Activated T-helper 1 cell treated with Interleukin-2 at 50 U/mL for 16 hours (primary cell): ENCODE data around the gene ITPK1.
"Not testable (repeated sequence)": the region's sequence is repeated elsewhere in the genome, so short reads cannot be mapped to it uniquely, and the experiment has no call there.

Experiments used
- DNase-seq: peaks from one replicate; pipeline ENCODE4 v3.0.0-alpha.2; 2020; ENCODE audit warnings: low read depth

ITPK1 gene

GRCh38 chr14:93131257-93131820 lies 15.6 kb upstream of the ITPK1 start:
- DNase-seq = not testable (repeated sequence)

DNA sequence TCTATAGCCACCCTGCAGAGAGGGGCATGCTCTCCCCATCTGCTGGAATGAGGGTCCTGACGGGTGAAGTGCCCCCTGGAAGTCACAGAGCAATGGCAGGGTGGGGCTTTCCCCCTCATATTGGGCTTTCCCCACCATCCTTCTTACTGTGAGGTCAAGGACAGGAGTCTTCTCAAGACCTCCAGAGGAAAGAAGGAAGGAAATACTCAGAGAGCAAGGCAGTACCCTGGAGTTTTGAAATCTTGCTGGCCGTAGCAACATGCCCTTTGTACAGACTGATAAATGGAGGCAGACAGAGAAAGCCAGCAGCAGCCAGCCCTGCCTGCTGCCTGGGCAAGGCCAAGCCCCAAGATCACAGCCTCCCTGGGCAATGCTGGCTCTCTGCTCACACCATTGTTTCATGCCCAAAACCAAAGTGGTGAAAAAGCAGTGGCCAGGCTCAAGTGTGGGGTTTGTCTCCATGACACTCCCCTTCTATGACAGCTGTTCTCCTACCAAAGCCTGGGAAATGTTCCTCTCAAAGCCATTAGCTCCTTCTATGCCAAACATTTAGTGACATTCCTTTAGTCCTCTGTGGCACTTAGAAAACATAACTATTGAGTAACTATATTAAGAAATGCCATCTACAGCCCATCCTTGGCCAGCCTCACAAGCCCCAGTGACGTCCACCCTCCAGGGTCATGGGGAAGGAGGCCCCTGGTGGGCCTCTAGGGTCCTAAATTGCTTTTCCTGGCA lies 13.2 kb upstream of the ITPK1 start:
- no peak for DNase-seq

GRCh38 chr14:93126111-93126510 lies 10.4 kb upstream of the ITPK1 start:
- no peak for DNase-seq

- no peak for DNase-seq
These were observed 7.1 kb upstream of the ITPK1 start for GRCh38 chr14:93122826-93123225.

- DNase-seq = no peak
These were observed 5.5 kb upstream of the ITPK1 start for GRCh38 chr14:93121030-93121834.

DNA sequence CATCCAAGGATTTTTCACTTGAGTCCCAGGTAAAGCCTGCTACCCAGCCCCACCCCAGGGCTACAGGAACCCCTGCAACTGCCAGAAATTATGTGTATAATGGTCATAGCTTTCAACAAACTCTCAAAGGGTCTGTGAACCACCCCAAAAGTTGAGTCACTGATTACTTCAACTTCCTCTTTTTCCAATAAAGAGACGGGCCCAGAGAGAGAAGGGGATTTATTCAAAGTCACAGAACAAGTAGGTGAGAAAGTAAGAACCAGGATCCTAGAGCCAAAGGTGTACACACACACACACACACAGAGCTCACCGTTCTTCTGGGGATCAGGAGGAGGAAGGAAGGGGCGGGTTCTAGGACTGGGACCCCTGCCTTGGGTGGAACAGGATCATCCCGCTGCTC lies 4.8 kb upstream of the ITPK1 start:
- DNase-seq = no peak

- DNase-seq = no peak
These were observed 1.0 kb upstream of the ITPK1 start for GRCh38 chr14:93116676-93117200.

GRCh38 chr14:93115069-93115820 lies 480 bp downstream of the ITPK1 start:
- DNase-seq = peak; percentile 84

DNA sequence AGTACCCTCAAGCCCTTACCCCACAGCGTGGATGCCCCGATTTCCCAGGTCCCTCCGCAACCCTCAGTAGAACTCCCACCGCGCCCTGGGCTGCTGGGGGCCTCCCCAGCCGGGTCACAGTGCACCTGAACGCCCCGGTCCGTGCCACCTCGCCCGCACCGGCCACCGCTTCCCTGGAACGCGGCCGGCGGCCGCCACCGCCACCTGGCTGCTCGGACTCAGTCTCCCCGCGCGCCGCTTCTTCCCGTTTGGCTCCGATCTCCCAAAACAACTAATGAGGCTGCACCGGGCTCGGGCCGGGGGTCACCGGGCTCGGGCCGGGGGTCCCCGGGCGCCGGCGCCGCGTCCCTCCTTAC lies 1.0 kb downstream of the ITPK1 start:
- DNase-seq = no peak

GRCh38 chr14:93114068-93114710 lies 1.5 kb downstream of the ITPK1 start:
- DNase-seq = no peak

DNA sequence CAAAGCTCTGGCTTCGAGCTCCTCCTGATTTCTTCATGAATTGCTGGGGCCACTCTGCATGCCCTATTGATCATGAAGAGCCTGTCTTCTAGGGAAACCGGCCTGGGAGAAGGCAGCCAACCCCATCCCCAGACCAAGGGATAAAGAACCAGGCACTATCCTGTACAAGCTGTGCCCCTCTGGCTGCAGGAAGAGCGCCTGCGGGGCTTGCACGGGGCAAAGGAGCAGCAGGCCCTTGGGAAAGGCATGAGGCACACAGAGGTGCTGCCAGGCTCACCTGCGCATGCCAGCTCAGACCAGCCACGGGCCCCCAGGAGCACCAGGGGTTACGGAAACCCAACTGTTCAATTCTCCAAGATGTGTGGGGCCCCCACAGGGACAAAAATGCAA lies 2.1 kb downstream of the ITPK1 start:
- no peak for DNase-seq

GRCh38 chr14:93112891-93113677 lies 2.6 kb downstream of the ITPK1 start:
- DNase-seq = peak; percentile 47

GRCh38 chr14:93111541-93111940 lies 4.2 kb downstream of the ITPK1 start:
- not testable (repeated sequence) for DNase-seq

- no peak for DNase-seq
These were observed 4.8 kb downstream of the ITPK1 start for GRCh38 chr14:93110856-93111419.

DNA sequence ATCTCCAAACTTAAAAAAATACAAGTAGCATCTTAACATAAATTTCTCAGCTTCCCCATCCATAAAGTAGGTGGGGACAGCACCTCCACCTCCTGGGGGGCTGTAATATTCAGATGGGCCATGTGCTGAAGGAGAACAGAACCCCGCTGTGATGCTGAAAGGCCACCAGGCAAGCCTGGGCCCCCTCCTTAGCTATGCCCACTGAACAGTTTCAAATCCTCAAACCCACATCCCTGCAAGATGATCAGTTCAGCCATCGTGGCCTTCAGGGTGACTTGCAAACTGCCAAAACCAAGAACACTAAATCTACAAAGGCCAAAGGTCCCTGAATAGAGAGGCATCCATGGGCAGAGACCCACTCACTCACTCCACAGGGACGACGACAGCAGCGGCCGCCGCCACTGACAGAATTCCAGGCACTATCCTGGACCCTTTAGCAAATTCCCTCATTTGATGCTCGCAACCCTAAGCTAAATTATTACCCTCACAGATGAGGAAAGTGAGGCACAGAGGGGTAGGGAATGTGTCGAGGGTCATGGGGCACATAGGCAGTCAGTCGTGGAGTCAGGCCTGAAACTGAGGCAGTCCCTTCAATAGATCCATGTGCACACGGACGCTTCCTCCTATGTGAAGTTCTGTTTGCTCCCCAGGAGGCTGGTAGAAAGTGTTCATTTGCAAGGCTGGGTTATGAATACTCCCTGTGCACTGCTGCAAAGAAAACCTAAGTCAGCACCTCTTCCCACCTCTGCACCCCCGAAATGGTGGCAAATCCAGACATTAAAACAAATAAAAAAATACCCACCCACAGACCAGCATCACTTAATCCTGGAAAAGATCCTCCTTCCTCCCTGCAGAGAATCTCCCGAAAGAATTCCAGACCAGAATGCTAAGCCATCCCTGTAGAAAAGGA lies 5.9 kb downstream of the ITPK1 start:
- DNase-seq = no peak

DNA sequence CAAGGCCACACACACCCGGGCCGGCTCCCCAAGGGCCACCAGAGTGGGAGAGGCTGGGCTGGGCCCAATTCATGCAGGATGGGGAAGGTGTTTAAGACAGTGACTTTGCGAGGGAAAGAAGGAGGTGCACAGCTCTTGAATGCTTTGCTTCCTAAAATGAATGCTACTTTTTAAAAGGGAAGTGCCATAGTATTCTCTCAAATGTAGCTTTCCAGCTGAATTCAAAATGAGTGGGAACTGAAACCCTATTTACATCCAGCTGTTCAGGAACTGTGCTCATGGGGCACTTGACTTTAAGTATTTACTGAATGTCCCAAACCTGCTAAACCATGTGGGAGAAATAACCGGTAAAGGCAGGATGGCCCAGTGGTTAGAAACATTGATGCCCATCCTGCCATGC lies 7.6 kb downstream of the ITPK1 start:
- no peak for DNase-seq

DNA sequence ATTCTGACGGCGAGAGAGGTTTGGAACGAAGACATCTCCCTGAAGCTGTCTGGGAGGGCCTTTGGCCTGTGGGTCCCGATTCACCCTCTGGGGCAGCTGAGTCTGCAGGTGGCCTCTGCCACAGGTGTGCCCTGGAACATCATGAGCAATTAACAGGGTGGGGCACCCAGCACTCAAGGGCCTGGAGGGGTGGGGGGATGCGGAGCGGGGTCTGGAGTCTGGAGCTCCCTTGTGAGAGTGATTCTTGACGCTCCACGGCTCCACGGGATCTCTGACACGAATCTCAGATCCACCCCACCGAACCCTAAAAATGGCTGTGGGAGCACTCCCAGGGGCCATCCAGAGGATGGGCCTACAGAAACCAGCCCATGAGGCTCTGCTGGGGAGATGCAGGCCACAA lies 8.3 kb downstream of the ITPK1 start:
- no peak for DNase-seq

DNA sequence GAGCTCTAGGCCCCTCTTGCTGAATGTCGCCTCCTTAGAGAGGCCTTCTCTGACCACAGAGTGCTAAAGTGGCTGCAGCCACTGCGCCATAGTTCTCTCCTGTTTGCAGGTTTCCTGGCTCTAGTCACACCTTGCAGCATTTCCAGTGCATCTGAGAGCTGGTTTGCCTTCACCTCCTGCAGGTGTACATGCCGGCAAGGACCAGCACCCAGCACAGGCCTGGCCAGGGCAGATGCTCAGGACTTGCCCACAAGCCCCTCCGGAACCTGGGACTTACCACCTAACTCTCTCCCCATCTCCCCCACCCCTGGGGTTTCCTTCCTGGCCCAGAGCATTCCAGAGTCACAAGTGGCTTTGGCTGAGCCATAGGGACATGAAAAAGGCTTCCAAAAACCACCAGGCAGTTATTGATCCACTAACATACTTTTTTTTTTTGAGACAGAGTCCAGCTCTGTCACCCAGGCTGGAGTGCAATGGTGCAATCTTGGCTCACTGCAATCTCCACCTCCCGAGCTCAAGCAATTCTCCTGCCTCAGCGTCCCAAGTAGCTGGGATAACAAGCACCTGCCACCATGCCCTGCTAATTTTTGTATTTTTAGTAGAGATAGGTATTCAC lies 9.1 kb downstream of the ITPK1 start:
- DNase-seq = no peak

- DNase-seq = not testable (repeated sequence)
These were observed 9.9 kb downstream of the ITPK1 start for GRCh38 chr14:93105856-93106255.
